ENCODE measurements around the gene TFG.
A peak's percentile ranks its signal among the peaks of the same experiment; 100 is the strongest.

Gene TFG

GRCh38 chr3:100708644-100708988 is 678 bp upstream of the TFG start:
- no peak for DNase-seq

GRCh38 chr3:100709842-100710260 is 557 bp downstream of the TFG start:
- DNase-seq, result peak in 1 of 2 donors; percentile 25

GRCh38 chr3:100710261-100710968 is 1.1 kb downstream of the TFG start:
- peak; percentile 58 to 64 for DNase-seq

- no peak for DNase-seq
Observed at GRCh38 chr3:100715176-100715575, 5.9 kb downstream of the TFG start.

GRCh38 chr3:100717063-100717462 is 7.8 kb downstream of the TFG start:
- no peak for DNase-seq

GRCh38 chr3:100717637-100718487 is 8.6 kb downstream of the TFG start:
- no peak for DNase-seq

GRCh38 chr3:100719136-100719535 is 9.8 kb downstream of the TFG start:
- DNase-seq, result no peak

- no peak for DNase-seq
Observed at GRCh38 chr3:100720426-100720825, 11.1 kb downstream of the TFG start.

GRCh38 chr3:100725935-100726513 is 16.7 kb downstream of the TFG start:
- DNase-seq, result no peak

- no peak for DNase-seq
Observed at GRCh38 chr3:100726706-100727105, 17.4 kb downstream of the TFG start.

GRCh38 chr3:100730524-100730923 is 21.2 kb downstream of the TFG start:
- no peak for DNase-seq

GRCh38 chr3:100732435-100732834 is 23.1 kb downstream of the TFG start:
- no peak for DNase-seq

- DNase-seq, result no peak
Observed at GRCh38 chr3:100737334-100737733, 28.0 kb downstream of the TFG start.

- no peak for DNase-seq
Observed at GRCh38 chr3:100740207-100740606, 30.9 kb downstream of the TFG start.

GRCh38 chr3:100743535-100743934 is 34.2 kb downstream of the TFG start:
- DNase-seq, result no peak

- no peak for DNase-seq
Observed at GRCh38 chr3:100744671-100745070, 35.4 kb downstream of the TFG start.

GRCh38 chr3:100745617-100746016 is 36.3 kb downstream of the TFG start:
- DNase-seq, result no peak

- DNase-seq, result no peak
Observed at GRCh38 chr3:100746092-100746491, 36.8 kb downstream of the TFG start.

- DNase-seq, result no peak
Observed at GRCh38 chr3:100748220-100748619, 38.9 kb downstream of the TFG start.

- no peak for DNase-seq
Observed at GRCh38 chr3:100748967-100749366, 39.7 kb downstream of the TFG start.

- DNase-seq, result no peak
Observed at GRCh38 chr3:100753846-100754245, 44.6 kb downstream of the TFG start.

- DNase-seq, result no peak
Observed at GRCh38 chr3:100754563-100755334, 45.5 kb downstream of the TFG start.

- DNase-seq, result no peak
Observed at GRCh38 chr3:100756441-100756840, 47.1 kb downstream of the TFG start.
